GM19324 (cell line): ENCODE measurements around the gene ERICH4.
"Not testable (repeated sequence)": the region's sequence is repeated elsewhere in the genome, so short reads cannot be mapped to it uniquely, and the experiment has no call there.

ENCODE experiments used
- ATAC-seq: cut with Tn5 transposase; IDR thresholded peaks from one replicate; pipeline ENCODE4 v1.9.1; 2021; ENCODE audit warnings: mild to moderate bottlenecking, moderate library complexity; ENCODE audit not compliant: unreplicated experiment, low FRiP score

The ERICH4 gene

GRCh38 chr19:41442473-41443355, at the start of gene ERICH4:
Gene ERICH4, plus strand, starts transcription at chr19:41443156. Its CDS starts 14 bp downstream, at chr19:41443170.
- ATAC-seq: no peak

DNA sequence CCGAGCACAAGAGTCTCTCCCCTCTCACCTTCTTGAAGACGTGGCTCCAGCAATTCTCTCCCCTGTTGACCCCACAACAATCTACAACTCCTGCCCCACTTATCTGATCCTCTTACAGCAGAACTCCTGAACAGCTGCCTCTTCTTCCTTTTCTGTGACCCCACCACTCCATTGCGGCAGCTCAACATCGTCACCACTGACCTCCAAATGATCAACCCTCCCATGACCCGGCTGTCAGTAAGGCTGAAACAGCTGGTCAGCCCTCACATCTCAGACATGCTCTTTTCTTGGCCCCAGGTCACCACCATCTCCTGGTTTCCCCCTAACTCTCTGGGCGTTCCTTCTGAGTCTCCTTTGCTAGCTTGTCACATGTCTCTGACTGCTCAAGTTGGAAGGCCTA, 47.6 kb upstream of the ERICH4 start:
- ATAC-seq: no peak

DNA sequence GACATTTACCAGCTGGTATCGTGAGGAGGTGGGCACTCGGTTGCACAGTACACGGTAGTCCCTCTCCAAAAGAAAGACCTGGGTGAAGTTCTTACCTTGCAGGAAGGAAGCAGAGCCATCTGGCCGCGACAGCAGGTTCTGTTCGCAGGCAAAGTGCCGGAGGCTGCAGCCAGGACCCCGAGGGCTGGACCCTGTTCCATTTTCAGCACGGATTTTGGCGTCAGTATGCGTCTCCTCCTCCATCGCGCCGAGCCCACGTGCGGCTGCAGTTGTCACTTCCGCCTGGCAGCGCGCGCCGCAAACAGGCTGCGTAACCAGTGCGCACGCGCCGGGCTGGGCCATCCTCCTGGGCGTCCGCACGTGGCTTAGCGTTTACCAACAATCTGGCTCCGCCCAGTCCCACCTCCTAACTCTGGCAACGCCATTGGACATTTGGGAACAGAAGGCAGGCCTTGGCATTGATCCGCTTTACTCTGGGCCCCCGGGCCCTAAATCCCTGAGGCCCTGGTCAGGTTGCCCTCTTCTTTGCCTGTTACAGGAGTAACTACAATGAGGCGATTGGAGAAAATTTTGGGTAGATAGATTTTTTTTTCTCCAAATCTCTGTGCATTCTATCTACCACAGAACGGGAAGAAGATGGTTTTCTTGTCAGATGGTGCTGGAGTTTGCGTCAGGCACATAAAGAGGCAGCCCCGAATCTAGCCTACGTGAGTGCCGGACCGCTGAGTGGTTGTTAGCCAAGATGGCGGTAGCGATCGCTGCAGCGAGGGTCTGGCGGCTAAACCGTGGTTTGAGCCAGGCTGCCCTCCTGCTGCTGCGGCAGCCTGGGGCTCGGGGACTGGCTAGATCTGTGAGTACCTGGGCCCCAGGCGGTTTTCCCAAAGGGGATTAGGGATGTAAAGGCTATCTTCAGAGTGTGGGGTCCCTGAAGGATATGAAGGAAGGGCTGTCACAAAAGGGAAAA, 45.6 kb upstream of the ERICH4 start, which contains the start of the genes BCKDHA and EXOSC5:
TSS of gene BCKDHA (plus strand) at position 733 of the 964 bp plus-strand sequence. CDS start at position 743, 10 bp downstream.
TSS of gene EXOSC5 (minus strand) at position 274 of the 964 bp plus-strand sequence. CDS start at position 243, 31 bp downstream.
- peak; percentile 93 for ATAC-seq

GRCh38 chr19:41398050-41398418, 44.9 kb upstream of the ERICH4 start:
- no peak for ATAC-seq

- ATAC-seq: no peak
These were observed 44.4 kb upstream of the ERICH4 start for GRCh38 chr19:41398598-41398997.

DNA sequence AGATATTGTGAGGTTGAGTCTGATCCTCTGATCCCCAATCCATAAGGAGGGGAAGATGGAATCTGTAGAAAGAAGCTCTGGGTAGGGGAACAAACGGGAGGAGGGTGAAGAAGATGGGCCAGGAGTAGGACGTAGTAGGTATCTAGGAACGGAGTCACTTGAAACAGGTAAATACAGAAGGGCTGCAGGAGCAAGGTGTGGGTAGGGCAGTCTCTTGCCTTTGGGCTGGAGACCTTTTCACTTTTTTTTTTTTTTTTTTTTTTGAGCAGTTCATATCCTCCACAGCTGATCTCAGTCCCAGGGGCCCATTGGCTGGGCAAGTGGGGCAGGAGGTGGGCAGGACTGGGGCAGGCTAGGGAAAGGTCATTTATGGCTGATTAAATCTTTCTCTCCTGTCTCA, 43.9 kb upstream of the ERICH4 start:
- no peak for ATAC-seq

GRCh38 chr19:41399525-41399924, 43.4 kb upstream of the ERICH4 start:
- no peak for ATAC-seq

GRCh38 chr19:41401483-41401882, 41.5 kb upstream of the ERICH4 start:
- ATAC-seq: no peak

DNA sequence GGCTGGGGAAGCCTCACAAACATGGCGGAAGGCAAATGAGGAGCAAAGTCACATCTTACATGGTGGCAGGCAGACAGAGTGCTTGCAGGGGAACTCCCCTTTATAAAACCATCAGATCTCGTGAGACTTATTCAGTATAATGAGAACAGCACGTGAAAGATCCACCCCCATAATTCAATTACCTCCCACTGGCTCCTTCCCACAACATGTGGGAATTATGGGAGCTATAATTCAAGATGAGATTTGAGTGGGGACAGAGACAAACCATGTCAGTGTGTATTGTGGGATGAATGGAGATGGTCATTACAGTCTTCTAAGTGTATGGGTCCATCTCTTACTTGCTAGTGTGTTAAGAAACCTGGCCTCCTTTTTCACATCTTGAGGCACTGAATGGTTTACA, 40.9 kb upstream of the ERICH4 start:
- ATAC-seq: no peak

GRCh38 chr19:41403181-41403970, 39.6 kb upstream of the ERICH4 start:
- no peak for ATAC-seq

- ATAC-seq: no peak
These were observed 37.2 kb upstream of the ERICH4 start for GRCh38 chr19:41405776-41406175.

DNA sequence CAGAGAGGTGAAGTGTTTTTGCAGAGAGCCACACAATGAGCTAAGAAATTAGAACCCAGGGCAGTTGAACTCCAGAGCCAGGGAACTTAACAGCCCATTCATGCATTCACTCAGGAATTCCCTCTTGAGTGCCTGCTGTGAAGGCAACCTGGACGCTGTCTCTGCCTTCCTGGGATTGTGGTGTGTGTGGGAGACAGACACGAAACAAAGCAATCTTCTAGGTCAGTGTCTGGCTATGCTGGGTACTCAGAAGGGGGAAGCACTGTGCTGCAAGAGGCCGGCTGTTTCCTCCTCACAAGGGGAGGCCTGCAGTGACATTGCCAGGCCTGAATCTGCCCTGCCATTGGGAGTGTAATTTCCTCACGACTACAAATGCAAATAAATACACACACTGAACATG, 35.7 kb upstream of the ERICH4 start:
- ATAC-seq: no peak

DNA sequence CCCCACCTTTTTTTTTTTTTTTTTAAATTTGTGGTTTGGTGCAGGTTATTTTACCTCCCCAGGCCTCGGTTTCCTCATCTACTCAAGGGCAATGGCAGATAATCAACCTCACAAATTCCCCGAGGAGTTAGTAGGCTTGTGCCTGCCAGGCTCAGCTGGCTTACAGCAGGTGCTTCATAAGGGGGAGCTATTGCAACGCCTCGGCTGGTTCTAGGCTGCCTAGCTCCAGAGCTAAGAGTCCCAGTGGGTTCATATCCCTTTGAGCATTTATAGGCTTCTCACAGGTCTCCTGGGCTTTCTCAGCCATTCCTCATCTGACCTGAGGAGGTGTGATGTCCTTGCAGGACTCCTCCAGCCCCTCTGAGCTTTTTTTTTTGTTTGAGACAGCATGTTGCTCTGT, 34.7 kb upstream of the ERICH4 start:
- ATAC-seq: no peak

DNA sequence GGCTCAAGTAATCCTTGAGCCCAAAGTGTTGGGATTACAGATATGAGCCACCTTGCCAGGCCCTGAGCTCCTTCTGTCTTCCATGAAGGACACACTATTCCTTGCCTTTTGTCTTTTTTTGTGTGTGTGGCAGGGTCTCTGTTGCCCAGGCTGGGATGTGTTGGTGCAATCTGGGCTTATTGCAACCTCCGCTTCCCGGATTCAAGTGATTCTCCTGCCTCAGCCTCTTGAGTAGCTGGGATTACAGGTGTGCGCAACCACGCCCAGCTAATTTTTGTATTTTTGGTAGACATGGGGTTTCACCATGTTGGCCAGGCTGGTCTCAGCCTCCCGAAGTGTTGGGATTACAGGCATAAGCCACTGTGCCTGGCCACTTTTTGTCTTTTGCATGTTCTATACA, 34.1 kb upstream of the ERICH4 start:
- ATAC-seq: not testable (repeated sequence)

DNA sequence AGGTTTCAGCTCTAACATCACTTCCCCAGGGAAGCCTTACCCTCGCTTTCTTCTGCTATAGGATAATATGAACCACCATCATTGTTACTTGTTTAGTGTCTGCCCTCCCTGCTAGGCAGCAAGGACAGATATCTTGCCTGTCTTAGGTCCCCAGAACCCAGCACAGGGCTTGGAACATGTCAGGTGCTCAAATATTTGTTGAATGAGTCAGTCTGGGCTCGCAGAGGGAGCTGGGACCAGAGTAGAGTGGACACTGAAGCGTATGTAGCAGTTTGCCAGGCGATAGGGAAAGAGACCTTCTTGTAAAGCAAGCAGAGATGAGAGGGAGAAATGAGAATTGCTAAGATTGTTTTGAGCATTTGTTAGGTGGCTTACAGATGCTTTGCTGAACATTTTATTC, 33.7 kb upstream of the ERICH4 start:
- no peak for ATAC-seq

DNA sequence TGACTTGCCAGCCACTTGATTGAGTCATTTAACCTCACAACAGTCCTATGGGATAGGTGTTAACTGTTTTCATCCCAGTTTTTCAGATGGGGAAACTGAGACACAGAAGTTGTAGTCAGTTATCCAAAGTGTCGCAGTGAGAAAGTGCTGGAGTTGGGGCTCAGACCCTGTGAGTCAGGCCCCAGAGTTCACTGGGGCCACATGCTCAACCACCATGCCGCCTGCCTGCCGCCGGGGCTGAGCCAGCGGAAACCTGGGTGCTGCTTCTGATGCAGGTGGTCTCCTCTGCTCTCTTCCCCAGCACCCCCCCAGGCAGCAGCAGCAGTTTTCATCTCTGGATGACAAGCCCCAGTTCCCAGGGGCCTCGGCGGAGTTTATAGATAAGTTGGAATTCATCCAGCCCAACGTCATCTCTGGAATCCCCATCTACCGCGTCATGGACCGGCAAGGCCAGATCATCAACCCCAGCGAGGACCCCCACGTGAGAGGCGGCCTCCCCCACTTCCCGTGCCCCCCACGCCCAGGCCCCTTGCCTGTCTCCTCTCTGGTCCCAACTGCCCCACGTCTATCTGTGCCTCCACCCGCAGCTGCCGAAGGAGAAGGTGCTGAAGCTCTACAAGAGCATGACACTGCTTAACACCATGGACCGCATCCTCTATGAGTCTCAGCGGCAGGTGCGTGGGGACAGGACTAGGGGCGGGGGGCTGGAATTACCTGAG, 32.5 kb upstream of the ERICH4 start:
- ATAC-seq: no peak

DNA sequence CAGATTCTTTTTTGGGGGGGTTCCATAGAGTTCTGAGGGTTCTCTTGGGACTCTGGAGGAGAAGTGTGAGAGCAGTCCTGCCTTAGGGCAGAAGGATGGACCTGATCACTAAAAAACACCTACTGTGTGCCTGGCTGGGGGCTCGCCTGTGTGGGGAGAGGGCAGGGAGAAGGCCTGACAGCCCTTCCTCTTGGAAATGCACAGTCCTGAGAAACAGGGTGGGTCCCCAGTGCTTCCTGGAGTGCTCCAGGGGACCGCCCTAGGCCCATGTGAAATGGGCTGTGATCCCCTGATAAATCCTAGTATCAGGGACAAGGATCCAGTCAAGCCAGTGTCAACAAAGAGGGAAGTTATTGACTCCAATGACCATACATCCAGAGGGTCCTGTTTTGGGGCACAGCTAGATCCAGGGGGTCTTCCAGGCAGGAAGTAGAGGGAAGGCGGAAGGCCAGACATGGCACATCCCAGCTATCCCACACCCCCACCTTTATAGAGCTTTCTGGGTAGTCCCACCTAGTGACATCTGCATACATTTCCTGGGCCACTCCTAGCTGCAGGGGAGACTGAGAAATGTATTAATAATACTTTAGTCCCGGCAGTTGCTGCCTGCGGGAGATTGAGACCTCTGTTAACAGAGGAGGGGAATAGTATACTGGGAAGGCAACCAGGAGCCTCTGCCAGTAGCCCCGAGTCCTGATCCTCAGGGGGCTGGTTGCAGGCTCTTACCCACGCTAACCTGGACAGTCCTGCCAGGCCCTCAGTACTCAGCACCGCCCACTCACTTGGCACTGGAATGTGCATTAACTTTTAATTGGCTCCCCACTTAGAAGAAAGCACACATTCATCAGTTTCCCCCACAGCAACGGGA, 31.6 kb upstream of the ERICH4 start:
- ATAC-seq: no peak

DNA sequence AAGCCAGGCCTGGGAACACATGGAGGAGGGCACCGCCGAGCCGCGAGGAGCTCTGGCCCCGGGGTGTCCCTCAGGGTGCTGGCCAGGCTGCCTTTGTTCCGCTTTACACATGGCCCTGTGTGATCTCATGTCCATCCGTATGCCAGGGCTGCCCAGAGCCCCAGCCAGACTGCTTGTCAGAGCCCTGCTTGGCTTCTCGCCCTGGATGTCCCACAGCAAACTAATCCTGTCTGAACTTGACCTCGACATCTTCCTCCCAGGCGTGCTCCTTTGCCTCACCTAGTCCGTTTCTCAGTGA, 31.0 kb upstream of the ERICH4 start:
- ATAC-seq: no peak

GRCh38 chr19:41412953-41413352, 30.0 kb upstream of the ERICH4 start:
- ATAC-seq: no peak
